Measurements from ENCODE around the gene CEBPG.

The CEBPG gene

DNA sequence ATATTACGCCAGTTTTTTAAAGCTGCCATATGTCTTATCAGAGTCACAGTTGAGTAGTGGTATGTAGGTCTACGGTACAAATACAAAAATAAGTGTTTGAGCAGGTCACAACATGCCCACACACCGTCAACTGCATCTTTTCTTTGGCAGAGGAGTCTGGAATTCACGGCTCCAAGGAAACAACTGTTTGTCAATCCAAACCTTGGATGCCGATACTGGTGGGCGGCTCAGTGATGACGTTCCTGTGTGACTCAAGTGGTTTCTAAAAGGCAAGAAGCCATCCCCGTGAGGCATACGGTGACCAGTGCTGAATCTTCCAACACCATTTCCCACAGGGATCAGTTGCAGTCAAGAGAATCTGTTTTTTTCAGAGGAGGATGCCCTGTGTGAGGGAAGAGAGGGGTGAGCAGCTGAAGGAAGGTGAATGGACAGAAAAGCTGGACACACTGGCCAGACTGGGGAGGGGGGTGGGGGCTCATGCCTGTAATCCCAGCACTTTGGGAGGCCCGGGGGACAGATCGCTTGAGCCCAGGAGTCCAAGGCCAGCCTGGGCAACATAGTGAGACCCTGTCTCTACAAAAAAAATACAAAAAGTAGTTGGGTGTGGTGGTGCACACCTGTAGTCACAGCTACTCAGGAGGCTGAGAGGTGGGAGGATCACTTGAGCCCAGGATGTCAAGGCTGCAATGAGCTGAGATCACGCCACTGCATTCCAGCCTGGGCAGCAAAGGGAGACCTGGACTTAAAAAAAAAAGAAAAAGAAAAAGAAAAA lies 22.8 kb upstream of the CEBPG start:
- no peak for DNase-seq (ENCODE audit: low read depth, low spot score)

DNA sequence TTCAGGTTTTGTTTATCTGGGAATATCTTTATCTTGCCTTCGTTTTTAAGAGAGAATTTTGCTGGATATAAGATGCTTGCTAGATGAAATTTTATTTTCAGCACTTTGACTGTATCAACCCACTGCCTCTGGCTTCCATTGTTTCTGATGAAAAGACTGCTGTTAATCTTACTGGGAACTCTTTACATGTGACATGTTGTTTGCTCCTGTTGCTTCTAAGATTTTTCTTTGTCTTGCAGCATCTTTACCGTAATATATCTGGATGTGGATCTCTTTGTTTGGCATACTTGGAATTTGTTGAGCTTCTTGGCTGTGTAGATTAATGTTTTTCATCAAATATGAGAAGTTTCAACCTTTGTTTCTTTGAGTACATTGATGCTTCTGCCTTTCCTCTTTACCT lies 18.0 kb upstream of the CEBPG start:
- DNase-seq (ENCODE audit: low read depth, low spot score) = no peak

DNA sequence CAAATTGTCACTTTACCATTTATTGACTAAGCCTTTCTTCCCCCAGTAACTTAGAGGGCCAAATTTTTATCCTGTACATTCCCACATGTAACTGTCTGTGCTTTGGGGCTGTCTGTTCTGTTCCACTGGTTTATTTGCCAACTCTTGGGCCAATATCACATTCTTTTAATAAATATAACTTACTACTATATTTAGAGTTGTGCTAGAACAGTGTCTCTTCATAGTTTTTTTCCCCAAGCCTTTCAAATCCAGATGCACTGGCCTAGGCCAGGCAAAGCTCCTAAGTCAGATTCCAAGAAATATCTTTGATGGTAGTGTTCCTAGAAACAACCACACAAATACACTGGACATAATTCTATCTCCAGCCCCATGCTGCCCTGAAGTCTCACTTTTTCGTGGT lies 16.0 kb upstream of the CEBPG start:
- no peak for DNase-seq (ENCODE audit: low read depth, low spot score)

DNA sequence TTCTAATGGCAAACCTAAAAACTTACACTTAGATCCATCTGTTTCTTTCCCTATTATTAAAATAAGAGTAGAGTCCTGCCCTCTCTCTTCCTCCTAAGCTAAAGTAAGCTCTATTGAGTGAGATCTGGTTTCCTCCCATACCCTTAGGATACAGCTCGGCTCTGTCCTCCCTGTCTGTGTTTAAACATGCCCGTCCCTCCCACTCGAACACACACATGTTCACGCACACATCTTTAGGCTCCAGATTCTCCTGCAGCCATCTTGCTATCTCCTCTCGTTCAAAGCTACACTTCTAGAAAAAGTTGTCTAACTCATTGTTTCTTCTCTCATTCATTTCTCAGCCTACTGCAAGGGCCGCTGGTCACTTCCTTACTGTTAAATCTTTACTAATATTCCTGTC lies 15.1 kb upstream of the CEBPG start:
- no peak for DNase-seq (ENCODE audit: low read depth, low spot score)

DNA sequence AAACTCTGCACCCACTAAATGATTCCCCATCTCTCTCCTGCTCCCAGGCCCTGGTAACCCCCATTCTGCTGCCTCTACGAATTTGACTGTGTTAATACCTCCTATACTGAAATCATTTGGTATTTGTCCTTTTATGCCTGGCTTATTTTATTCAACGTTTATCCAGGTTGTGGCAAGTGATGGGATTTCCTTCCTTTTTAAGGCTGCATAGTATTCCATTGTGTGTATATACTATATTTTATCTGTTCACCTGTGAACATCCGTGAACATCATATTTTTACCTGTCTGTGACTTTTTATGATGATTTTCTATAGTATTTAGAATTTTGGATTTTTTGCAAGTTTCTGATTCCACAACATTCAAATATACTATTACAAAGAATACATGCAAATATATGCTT lies 13.9 kb upstream of the CEBPG start:
- no peak for DNase-seq (ENCODE audit: low read depth, low spot score)

DNA sequence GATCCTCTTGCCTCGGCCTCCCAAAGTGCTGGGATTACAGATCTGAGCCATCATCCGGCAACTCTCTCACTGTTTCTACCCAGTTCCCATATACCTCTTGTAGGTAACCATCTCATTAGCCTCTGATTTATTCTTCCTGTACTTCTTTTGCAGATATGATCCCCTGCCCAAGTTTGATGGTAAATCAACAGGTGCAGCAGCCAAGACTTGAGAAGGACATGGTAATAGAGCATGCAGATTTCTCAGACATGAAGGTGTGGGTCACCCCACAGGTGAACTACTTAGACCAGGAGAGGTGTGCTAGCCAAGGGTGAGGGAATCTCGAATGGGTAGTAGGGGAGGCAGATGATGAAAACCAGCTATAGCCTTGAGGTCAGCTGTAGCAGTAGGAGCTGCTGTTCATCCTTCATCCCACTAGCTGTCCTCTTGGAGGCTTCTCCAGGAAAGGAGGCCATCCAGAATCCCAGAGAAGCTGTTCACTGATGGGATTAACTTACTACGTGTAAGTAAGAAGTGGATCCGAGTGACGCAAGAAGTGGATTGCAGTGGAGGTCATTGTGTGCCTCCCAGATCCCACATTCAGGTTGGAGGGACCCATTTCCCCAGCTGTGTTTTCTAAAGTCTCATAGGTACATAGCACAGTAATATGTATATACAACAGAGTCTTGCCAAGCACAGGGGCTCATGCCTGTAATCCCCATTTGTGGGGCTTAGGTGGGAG lies 10.8 kb upstream of the CEBPG start:
- no peak for DNase-seq (ENCODE audit: low read depth, low spot score)

DNA sequence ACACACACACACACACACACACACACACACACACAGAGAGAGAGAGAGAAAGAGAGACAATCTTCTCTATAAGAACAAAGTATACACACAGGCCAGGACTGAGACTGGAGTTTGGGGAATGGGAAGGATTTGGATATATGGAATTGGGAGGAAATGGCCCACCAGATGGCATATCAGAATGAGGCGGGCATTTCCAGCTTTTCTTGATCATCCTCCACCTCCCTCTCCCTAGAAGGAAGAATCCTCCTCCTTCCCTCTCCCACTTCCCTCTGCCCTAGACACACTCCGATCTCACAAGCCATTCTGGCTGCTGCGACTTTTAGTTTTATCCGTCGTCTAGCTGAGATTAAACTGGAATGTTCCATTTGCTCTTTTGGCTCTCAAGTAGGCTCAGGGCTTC lies 10.0 kb upstream of the CEBPG start:
- no peak for DNase-seq (ENCODE audit: low read depth, low spot score)

DNA sequence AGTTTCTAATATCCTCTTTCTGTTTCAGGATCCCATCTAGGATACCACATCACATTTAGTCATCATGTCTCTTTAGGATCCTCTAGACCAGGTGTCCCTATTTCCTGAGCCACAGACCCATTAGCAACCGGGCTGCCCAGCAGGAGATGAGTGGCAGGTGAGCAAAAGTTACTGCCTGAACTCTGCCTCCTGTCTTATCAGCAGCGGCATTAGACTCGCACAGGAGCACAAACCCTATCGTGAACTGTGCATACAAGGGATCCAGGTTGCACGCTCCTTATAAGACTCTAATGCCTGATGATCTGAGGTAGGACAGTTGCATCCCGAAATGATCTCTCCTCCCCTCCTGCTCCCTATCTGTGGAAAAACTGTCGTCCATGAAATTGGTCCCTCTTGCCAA lies 7.8 kb upstream of the CEBPG start:
- no peak for DNase-seq (ENCODE audit: low read depth, low spot score)

DNA sequence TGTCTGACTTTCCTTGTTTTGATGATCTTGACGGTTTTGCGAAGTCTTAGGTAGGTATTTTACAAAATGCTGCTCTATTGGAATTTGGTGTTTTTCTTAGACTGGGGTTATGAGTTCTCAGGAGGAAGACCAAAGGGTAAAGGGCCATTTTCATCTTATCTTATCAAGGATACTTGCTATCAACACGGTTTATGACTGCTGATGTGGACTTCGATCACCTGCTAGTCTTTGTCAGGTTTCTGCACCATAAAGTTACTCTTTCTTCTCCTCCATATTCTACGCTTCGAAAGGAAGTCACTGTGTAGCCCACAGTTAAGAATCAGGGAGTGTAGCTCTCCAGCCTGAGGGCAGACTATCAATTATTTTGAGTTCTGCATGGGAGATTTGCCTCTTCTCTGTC lies 7.4 kb upstream of the CEBPG start:
- no peak for DNase-seq (ENCODE audit: low read depth, low spot score)

DNA sequence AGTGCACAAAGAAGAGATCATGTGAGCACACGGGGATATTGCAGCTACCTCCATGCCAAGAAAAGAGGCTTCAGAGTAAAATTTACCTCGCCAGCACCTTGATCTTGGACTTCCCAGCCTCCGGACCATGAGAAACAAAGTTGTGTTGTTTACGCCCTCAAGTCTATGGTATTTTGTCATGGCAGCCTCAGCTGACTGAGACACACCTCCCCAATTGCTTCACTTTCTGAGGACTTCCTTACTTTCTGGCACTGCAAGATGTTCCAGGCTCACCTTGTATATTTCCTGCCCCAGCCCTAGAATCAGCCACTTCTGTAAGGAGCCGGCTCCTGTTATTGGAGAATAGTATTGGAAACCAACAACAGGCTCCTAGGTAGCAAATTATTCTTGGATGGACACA lies 6.6 kb upstream of the CEBPG start:
- no peak for DNase-seq (ENCODE audit: low read depth, low spot score)

DNA sequence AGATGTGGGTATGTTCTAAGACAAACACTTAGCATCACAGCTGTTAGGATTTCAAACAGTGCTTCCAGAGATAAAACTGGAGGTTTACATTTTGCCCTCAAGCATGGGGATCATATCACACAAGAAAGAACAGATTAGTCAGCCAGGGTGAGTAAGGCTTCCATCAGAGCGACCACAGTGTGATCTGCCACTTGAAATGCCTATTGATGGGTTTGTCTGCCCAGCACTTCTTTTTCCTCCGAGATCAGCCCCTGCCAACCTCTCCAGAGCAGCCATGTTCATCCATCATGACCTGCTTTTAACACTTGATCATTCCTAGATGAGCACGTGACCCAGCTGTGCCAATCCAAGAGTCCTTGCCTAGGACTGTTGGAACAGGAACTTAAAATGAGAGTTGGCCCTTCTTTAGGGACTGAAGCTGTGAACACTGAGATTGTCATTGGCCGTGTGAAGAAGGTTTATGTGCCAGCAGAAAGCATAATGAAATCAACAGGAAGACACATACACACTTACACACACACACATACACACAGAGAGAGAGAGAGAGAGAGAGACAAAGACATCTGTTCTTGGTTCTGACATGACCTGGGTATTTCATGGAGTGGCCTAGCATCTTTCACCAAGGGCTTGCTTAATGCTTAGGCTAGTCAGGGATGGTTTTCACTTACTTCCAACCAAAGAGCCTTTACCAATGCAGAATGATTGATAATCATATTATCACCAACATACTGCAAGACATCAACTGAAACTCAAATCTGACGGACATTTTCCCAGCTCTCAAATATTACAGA lies 5.2 kb upstream of the CEBPG start:
- DNase-seq (ENCODE audit: low read depth, low spot score) = no peak

DNA sequence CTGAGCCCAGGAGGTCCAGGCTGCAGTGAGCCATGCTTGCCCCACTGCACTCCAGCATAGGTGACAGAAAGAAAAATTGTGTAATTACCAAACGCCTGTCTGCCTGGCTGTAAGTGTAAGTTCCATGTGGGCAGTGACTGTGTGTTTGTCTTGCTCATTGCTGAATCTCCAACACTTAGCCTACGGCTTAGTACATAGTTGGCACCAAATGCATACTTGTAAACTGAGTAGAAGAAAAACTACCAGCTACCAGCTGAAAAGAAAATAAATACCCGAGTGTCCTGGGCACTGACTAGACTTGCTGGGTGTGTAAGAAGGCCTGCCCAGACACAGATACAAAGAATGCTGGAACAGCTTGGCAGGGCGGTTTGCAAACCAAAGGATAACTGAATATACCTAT lies 2.7 kb upstream of the CEBPG start:
- DNase-seq (ENCODE audit: low read depth, low spot score) = no peak

DNA sequence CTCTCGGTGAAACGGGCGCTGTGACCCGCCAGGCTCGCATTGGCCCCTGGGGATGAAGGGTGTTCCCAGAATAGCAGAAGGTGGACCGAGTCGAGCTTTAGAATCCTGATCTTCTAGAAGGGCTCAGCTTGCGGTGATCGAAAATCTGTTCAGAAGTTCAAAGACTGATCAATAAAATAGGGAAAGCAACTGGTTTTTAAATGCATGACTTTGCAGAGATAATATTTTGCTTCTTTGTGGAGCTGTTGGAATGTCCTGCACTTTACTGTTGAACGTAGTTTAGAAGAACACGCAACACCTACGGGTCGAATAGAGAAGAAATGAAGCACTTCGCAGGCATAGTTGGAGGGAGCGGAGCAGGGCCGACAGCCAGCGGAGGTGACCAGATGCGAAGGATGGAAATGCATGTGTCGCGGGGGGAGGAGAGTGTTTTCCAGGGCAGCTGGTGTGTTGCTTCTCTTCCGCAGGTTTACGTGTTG lies 766 bp downstream of the CEBPG start:
- DNase-seq (ENCODE audit: low read depth, low spot score) = no peak

DNA sequence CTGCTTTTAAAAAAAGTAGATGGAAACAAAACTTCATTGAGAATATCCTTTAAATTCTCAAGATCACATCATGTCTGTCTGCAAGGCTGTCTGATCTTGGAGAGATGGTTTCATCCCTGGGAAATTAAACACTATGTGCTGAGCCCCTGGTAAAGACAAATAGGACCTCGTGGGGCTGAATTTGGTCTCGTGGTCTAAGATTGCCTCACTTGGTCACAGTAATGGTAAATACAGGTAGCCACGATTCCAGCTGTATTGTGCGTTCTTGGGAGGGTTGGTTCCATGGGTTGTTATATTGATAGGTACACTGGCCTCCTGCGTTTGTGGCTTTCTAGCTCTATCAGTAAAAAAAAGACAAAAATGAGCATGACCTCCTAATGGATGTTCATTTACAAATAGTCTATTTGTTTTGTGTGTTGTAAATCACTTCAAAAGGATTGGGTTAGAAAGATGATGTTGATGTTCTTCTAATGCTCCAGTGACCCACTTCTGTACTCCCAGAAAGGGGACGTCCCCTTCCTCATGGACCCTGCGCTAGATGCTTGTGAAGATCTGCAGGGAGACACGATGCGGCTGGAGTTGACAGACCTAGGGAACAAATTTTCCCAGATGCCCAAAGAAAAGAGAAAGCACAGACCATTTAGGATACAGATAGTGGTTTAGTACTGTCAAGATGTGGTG lies 1.8 kb downstream of the CEBPG start:
- no peak for DNase-seq (ENCODE audit: low read depth, low spot score)

DNA sequence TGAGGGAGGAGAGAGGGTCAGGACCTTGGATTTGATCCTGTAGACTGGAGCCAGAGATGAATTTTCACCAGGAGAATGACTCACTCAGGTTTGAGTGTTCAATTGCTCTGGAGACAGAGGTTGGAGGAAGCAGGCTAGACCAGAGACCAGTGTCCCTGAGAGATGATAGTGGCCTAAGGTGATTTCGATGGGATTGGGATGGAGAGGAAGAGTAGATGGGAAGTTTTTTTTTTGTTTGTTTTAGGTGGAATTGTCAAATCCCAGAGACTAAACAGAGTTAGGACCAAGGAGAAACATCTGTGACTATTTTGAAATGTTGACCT lies 2.3 kb downstream of the CEBPG start:
- no peak for DNase-seq (ENCODE audit: low read depth, low spot score)

DNA sequence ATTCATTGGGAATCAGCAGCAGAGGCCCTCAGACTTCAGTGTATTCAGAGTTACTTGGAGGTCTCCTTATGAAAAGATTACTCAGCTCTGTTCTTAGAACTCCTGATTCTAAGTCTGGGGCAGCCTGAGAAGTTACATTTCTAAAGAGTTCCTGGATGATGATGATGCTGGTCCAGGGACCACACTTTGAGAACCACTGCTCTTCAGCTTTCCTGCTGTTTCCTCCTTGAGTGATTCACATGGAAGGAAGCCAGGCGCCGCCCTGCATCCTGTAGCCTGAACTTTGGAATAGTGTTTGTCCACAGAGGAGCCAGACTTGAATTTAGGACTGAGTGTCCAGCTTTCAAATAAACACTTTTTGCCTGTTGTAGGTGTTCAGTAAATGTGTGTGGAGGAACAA lies 2.9 kb downstream of the CEBPG start:
- DNase-seq (ENCODE audit: low read depth, low spot score) = no peak

DNA sequence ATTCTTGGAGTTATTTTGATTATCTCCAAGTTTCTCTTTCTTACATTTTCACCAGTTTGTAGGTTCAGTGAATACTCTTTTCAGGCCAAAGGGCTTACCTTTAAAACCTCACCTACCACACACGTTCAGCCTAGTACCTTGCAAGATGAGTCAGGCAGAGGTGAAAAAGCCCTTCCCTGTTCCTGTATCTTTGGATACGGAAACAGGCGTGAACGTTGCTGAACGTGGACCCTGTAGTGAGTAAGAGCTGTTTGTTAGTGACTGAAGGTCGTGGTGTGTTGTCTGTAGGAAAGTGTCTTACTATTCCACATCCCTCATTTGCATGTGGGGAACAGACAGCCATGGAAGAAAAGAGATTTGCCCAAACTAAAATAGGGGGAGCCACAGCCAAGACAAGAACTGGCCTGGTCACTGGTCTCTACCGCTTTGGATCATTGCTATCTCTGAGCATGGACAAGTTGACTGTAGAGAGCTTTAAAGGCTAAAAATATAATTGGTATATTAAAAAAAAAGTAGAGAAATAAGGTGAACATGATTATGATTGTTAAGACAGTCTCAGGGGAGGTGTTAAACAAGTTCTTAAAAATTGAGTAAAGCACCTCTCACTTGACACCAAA lies 3.5 kb downstream of the CEBPG start:
- no peak for DNase-seq (ENCODE audit: low read depth, low spot score)

DNA sequence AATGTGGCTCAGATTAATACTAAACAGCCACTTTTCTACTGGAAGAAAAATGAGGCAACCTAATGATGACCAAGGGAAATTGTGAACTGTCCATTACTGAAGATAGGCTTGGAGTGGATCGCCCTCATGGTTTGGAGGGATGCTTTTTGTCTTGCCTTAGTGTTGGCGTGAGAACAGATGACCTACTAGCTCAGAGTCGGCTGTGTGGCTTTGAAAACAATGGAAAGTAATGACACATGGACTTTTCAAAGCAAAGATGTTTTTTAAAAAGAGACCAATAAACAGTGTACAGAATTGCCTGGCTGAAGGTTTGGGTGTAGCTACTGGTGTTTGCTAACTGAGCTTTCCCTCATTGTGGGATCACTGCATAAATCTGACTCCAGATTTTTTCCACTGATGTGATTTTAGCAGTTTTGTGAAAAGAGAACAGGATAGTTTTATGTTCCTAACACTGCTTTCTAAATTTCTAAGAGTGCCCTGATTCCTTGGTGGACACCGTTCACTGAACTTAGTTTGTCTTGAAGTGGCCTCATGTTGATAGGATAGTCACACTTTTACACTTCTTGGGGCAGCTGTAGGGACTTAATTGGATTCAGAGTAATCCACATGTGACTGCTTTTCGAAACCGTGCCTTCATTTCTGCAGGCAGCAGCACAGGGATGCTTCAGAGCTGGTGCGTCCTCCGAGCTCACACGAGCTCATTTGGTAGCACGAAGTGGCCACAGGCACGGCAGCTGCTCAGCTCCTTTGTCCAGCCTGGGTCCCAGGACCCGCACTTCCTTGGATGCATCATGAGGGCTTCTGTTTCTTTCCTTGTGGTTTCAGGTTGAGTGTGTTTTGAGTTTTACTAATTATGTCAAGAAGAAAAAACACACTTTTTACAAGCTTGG lies 4.3 kb downstream of the CEBPG start:
- DNase-seq (ENCODE audit: low read depth, low spot score) = no peak

DNA sequence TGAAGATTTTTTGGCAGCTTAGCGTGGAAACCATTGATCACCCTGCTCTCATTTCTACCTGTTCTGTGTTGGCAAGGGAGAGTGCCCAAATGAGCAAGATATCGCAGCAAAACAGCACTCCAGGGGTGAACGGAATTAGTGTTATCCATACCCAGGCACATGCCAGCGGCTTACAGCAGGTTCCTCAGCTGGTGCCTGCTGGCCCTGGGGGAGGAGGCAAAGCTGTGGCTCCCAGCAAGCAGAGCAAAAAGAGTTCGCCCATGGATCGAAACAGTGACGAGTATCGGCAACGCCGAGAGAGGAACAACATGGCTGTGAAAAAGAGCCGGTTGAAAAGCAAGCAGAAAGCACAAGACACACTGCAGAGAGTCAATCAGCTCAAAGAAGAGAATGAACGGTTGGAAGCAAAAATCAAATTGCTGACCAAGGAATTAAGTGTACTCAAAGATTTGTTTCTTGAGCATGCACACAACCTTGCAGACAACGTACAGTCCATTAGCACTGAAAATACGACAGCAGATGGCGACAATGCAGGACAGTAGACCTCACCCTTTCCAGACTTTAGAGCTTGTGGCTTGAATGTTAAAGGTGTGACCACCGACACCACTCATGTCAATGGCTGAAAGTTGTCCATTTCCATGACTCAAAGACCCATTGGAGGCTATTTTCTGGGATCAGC lies 5.8 kb downstream of the CEBPG start:
- DNase-seq (ENCODE audit: low read depth, low spot score) = no peak

DNA sequence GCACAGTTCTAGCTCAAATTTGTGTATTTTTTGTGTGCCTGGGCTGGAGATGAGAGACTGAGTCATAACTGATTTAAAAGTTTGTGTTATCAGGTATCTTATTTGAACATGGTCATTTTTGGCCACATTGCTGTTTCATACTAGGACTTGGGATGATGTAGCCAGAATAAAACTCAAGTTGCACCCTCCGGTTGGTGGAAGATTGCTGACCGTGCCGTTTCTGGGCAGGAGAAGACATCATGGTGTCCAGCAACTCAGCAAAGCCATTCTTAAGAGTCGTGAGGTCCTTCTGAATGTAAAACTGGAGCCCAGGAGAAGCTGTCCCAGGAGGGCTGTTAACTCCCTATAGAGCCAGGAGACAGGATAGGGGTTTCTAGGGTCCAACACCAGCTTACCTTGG lies 7.6 kb downstream of the CEBPG start:
- no peak for DNase-seq (ENCODE audit: low read depth, low spot score)

All from brain pericyte (primary cell).